Mesendoderm (in vitro differentiated cells): ENCODE data around the gene ZBTB11.
"Not testable (repeated sequence)": the region's sequence is repeated elsewhere in the genome, so short reads cannot be mapped to it uniquely, and the experiment has no call there.

Experiments
- DNase-seq: peaks from one replicate; pipeline ENCODE4 v3.0.0; 2013
- H2AK5ac ChIP-seq: 2 replicates; pipeline ENCODE4 v1.6.1; 2013; ENCODE audit warnings: low read length, inconsistent platforms
- H2BK120ac ChIP-seq: 2 replicates; pipeline ENCODE4 v1.6.1; 2013; ENCODE audit warnings: low read depth, mild to moderate bottlenecking, low read length, moderate library complexity, mixed read lengths
- H2BK15ac ChIP-seq: replicated peaks from 2 replicates; pipeline ENCODE4 v1.6.1; 2013; ENCODE audit warnings: low read depth, mild to moderate bottlenecking, moderate library complexity
- H2BK5ac ChIP-seq: 2 replicates; pipeline ENCODE4 v1.6.1; 2013; ENCODE audit warnings: low read length, inconsistent platforms
- H3K18ac ChIP-seq: 2 replicates; pipeline ENCODE4 v1.6.1; 2013; ENCODE audit warnings: mild to moderate bottlenecking, low read length, mixed read lengths
- H3K23ac ChIP-seq: one replicate; pipeline ENCODE4 v1.6.1; 2013; ENCODE audit warnings: low read length
- H3K27ac ChIP-seq: 2 replicates; pipeline ENCODE4 v1.5.1; 2013; ENCODE audit warnings: low read depth, mild to moderate bottlenecking, inconsistent platforms, low read length, moderate library complexity
- H3K27me3 ChIP-seq: 2 replicates; pipeline ENCODE4 v1.6.1; 2013; ENCODE audit warnings: low read length, control low read depth, mild to moderate bottlenecking, inconsistent platforms; ENCODE audit not compliant: insufficient read depth, poor library complexity
- H3K36me3 ChIP-seq: 2 replicates; pipeline ENCODE4 v1.6.1; 2013; ENCODE audit warnings: low read length, inconsistent platforms; ENCODE audit not compliant: control insufficient read depth, insufficient read depth
- H3K4ac ChIP-seq: one replicate; pipeline ENCODE4 v1.6.1; 2013; ENCODE audit warnings: low read depth, mild to moderate bottlenecking, low read length, moderate library complexity
- H3K4me1 ChIP-seq: 2 replicates; pipeline ENCODE4 v1.6.1; 2013; ENCODE audit warnings: low read depth, low read length, inconsistent platforms; ENCODE audit not compliant: control insufficient read depth
- H3K4me2 ChIP-seq: 2 replicates; pipeline ENCODE4 v1.6.1; 2013; ENCODE audit warnings: low read length
- H3K4me3 ChIP-seq: 2 replicates; pipeline ENCODE4 v1.5.1; 2013; ENCODE audit warnings: mild to moderate bottlenecking, low read length
- H3K56ac ChIP-seq: one replicate; pipeline ENCODE4 v1.6.1; 2013; ENCODE audit warnings: low read length
- H3K79me1 ChIP-seq: 2 replicates; pipeline ENCODE4 v1.6.1; 2013; ENCODE audit warnings: low read length, inconsistent platforms
- H3K79me2 ChIP-seq: 2 replicates; pipeline ENCODE4 v1.6.1; 2013; ENCODE audit warnings: mild to moderate bottlenecking, low read length; ENCODE audit not compliant: control insufficient read depth, insufficient read depth
- H3K9ac ChIP-seq: 2 replicates; pipeline ENCODE4 v1.6.1; 2013; ENCODE audit warnings: low read length, inconsistent platforms
- H4K5ac ChIP-seq: one replicate; pipeline ENCODE4 v1.6.1; 2013; ENCODE audit warnings: low read length
- H4K8ac ChIP-seq: one replicate; pipeline ENCODE4 v1.6.1; 2013; ENCODE audit warnings: low read depth, mild to moderate bottlenecking, control low read depth, low read length, moderate library complexity
- WGBS: extraction: QIAGEN DNeasy Blood & Tissue Kit; methylation state at CpG from one replicate; pipeline ENCODE4 v1.1.7; 2013; ENCODE audit warnings: low lambda C conversion rate, missing lambda C conversion rate; ENCODE audit not compliant: insufficient coverage; ENCODE audit errors: extremely low coverage; 5-methylcytosine and 5-hydroxymethylcytosine counted together

Gene ZBTB11

GRCh38 chr3:101694836-101695235 is 17.9 kb upstream of the ZBTB11 start:
- H3K79me1 ChIP-seq, H3K4me2 ChIP-seq, H3K23ac ChIP-seq, DNase-seq, H3K27me3 ChIP-seq, H3K18ac ChIP-seq, H4K8ac ChIP-seq, H3K9ac ChIP-seq, H3K56ac ChIP-seq, H3K79me2 ChIP-seq, H2BK15ac ChIP-seq, H3K27ac ChIP-seq, H3K4ac ChIP-seq, H3K4me1 ChIP-seq, H4K5ac ChIP-seq, H2BK120ac ChIP-seq, H2BK5ac ChIP-seq, H3K4me3 ChIP-seq, H3K36me3 ChIP-seq, H2AK5ac ChIP-seq: not testable (repeated sequence)
- WGBS = no CpG with 5 or more reads among the region's 4 CpGs

- H3K23ac ChIP-seq, H3K79me1 ChIP-seq, H4K8ac ChIP-seq, H2AK5ac ChIP-seq, H3K4me2 ChIP-seq, H2BK120ac ChIP-seq, H3K4me1 ChIP-seq, H2BK5ac ChIP-seq, H4K5ac ChIP-seq, H3K18ac ChIP-seq, H3K27me3 ChIP-seq, H2BK15ac ChIP-seq, H3K56ac ChIP-seq, H3K36me3 ChIP-seq, H3K4ac ChIP-seq, H3K79me2 ChIP-seq, H3K27ac ChIP-seq, H3K9ac ChIP-seq, H3K4me3 ChIP-seq: not testable (repeated sequence)
- peak; percentile 82 for DNase-seq
- WGBS = no CpG with 5 or more reads among the region's 13 CpGs
Observed at GRCh38 chr3:101693540-101693939, 16.6 kb upstream of the ZBTB11 start.

DNA sequence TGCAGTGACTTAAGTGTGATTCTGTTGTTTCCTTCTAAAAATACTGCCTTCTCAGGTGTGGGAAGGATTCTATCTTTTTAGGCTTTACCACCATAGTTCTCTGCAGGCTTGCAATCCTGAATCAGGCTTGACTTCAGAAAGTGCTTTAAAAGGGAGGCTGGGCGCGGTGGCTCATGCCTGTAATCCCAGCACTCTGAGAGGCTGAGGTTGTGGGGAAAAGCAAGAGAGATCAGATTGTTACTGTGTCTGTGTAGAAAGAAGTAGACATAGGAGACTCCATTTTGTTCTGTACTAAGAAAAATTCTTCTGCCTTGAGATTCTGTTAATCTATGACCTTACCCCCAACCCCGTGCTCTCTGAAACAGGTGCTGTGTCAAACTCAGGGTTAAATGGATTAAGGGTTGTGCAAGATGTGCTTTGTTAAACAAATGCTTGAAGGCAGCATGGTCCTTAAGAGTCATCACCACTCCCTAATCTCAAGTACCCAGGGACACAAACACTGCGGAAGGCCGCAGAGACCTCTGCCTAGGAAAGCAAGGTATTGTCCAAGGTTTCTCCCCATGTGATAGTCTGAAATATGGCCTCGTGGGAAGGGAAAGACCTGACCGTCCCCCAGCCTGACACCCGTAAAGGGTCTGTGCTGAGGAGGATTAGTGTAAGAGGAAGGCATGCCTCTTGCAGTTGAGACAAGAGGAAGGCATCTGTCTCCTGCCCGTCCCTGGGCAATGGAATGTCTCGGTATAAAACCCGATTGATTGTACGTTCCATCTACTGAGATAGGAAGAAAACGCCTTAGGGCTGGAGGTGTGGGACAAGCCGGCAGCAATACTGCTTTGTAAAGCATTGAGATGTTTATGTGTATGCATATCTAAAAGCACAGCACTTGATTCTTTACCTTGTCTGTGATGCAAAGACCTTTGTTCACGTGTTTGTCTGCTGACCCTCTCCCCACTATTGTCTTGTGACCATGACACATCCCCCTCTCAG is 15.0 kb upstream of the ZBTB11 start:
- no CpG with 5 or more reads among the region's 15 CpGs for WGBS
- not testable (repeated sequence) for H3K4ac ChIP-seq

DNA sequence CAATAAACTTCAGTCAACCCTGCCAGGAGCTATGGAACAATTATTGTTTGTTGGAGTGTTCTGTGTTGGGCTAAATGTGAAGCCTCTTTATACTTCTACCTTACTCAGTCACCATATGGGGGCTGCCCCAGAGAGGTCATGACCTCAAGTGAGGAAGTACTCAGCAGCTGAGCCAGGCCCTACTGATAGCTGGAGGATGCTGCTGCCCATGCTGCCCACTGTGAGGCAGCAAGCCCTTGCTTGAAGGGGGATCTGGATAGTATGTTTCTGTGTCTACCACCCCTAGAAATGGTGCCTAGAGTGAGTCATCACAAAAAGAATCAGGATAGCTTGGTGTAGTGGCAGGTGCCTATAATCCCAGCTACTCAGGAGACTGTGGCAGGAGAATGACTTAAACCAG is 14.0 kb upstream of the ZBTB11 start:
- H3K56ac ChIP-seq = no peak overlapping the region
- no peak overlapping the region for H3K9ac ChIP-seq
- no peak overlapping the region for H2BK120ac ChIP-seq
- no peak overlapping the region for H4K5ac ChIP-seq
- H3K79me1 ChIP-seq = no peaks in the 10 kb centered on the region
- no peak overlapping the region for H3K18ac ChIP-seq
- no peaks in the 10 kb centered on the region for H3K27me3 ChIP-seq
- H3K27ac ChIP-seq = no peak overlapping the region
- H4K8ac ChIP-seq = no peak overlapping the region
- H3K4me2 ChIP-seq = no peak overlapping the region
- no peak overlapping the region for H3K4me3 ChIP-seq
- peaks cover 5% of the 10 kb centered on the region for H3K79me2 ChIP-seq
- H3K4me1 ChIP-seq = no peaks in the 10 kb centered on the region
- H3K4ac ChIP-seq = no peak overlapping the region
- H3K23ac ChIP-seq = no peak overlapping the region
- no peaks in the 10 kb centered on the region for H3K36me3 ChIP-seq
- H2BK5ac ChIP-seq = no peak overlapping the region
- H2BK15ac ChIP-seq = no peak overlapping the region
- DNase-seq = no peak
- H2AK5ac ChIP-seq = no peak overlapping the region

More for the DNA sequence above, 15.0 kb upstream of the ZBTB11 start:
- not testable (repeated sequence) for H2BK120ac ChIP-seq, H3K4me2 ChIP-seq, DNase-seq, H4K5ac ChIP-seq, H3K4me1 ChIP-seq, H4K8ac ChIP-seq, H3K79me2 ChIP-seq, H3K27ac ChIP-seq, H2BK15ac ChIP-seq, H3K4me3 ChIP-seq, H2BK5ac ChIP-seq, H3K56ac ChIP-seq, H2AK5ac ChIP-seq, H3K27me3 ChIP-seq, H3K36me3 ChIP-seq, H3K18ac ChIP-seq, H3K9ac ChIP-seq, H3K23ac ChIP-seq, H3K79me1 ChIP-seq

DNA sequence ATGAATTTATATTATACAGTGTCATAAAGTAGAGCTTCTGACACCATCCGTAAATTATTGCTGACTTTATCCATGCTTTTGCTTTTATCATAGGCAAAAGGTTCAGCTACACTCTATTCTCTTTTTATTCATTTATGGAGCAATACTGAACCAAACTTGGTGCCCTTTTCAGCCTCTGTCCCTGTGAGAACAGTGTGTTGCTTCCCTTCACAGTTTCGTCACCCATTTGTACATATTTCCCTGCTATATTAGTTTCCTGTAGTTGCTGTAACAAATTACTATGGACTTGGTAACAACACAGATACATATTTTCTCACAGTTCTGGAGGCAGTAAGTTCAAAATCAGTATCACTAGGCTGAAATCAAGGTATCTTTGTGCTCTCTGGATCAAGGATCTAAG is 12.4 kb upstream of the ZBTB11 start:
- no peak overlapping the region for H3K27ac ChIP-seq
- peaks cover 1% of the 10 kb centered on the region for H3K36me3 ChIP-seq
- H3K56ac ChIP-seq = no peak overlapping the region
- DNase-seq = no peak
- H3K4me1 ChIP-seq = no peaks in the 10 kb centered on the region
- no peak overlapping the region for H4K8ac ChIP-seq
- no peak overlapping the region for H3K4ac ChIP-seq
- H2BK120ac ChIP-seq = no peak overlapping the region
- no peak overlapping the region for H2BK5ac ChIP-seq
- H2AK5ac ChIP-seq = no peak overlapping the region
- no CpG with 5 or more reads among the region's 2 CpGs for WGBS
- H3K23ac ChIP-seq = no peak overlapping the region
- H3K9ac ChIP-seq = no peak overlapping the region
- H4K5ac ChIP-seq = no peak overlapping the region
- no peak overlapping the region for H3K4me3 ChIP-seq
- H3K79me1 ChIP-seq = no peaks in the 10 kb centered on the region
- no peak overlapping the region for H3K18ac ChIP-seq
- H2BK15ac ChIP-seq = no peak overlapping the region
- H3K27me3 ChIP-seq = no peaks in the 10 kb centered on the region
- peaks cover 21% of the 10 kb centered on the region for H3K79me2 ChIP-seq
- H3K4me2 ChIP-seq = no peak overlapping the region
